ENCODE results near the gene PTPRD.

PTPRD gene

GRCh38 chr9:9231946-9232345, 1380.9 kb downstream of the PTPRD start:
- no peak for DNase-seq

GRCh38 chr9:9229269-9229668, 1383.5 kb downstream of the PTPRD start:
- DNase-seq: no peak

GRCh38 chr9:9223175-9223574, 1389.6 kb downstream of the PTPRD start:
- DNase-seq: no peak

- DNase-seq: no peak
Measured at GRCh38 chr9:9222730-9223129, 1390.1 kb downstream of the PTPRD start.

GRCh38 chr9:9216934-9217333, 1395.9 kb downstream of the PTPRD start:
- DNase-seq: no peak

- DNase-seq: no peak
Measured at GRCh38 chr9:9215050-9215449, 1397.8 kb downstream of the PTPRD start.

- no peak for DNase-seq
Measured at GRCh38 chr9:9214066-9214465, 1398.7 kb downstream of the PTPRD start.

GRCh38 chr9:9212963-9213362, 1399.8 kb downstream of the PTPRD start:
- DNase-seq: no peak

- DNase-seq: no peak
Measured at GRCh38 chr9:9202276-9202675, 1410.5 kb downstream of the PTPRD start.

- DNase-seq: no peak
Measured at GRCh38 chr9:9186086-9186485, 1426.7 kb downstream of the PTPRD start.

- DNase-seq: no peak
Measured at GRCh38 chr9:9182431-9182830, 1430.4 kb downstream of the PTPRD start.

- DNase-seq: no peak
Measured at GRCh38 chr9:9177081-9177480, 1435.7 kb downstream of the PTPRD start.

GRCh38 chr9:9174358-9174757, 1438.4 kb downstream of the PTPRD start:
- DNase-seq: no peak

- no peak for DNase-seq
Measured at GRCh38 chr9:9173264-9173663, 1439.5 kb downstream of the PTPRD start.

GRCh38 chr9:9170439-9171134, 1442.2 kb downstream of the PTPRD start:
- peak; percentile 16 for DNase-seq

- no peak for DNase-seq
Measured at GRCh38 chr9:9142001-9142400, 1470.8 kb downstream of the PTPRD start.

- peak; percentile 60 for DNase-seq
Measured at GRCh38 chr9:9133526-9133925, 1479.3 kb downstream of the PTPRD start.

GRCh38 chr9:9124616-9125015, 1488.2 kb downstream of the PTPRD start:
- DNase-seq: no peak

- no peak for DNase-seq
Measured at GRCh38 chr9:9122230-9122875, 1490.4 kb downstream of the PTPRD start.

GRCh38 chr9:9117866-9118265, 1494.9 kb downstream of the PTPRD start:
- no peak for DNase-seq

GRCh38 chr9:9112001-9112720, 1500.6 kb downstream of the PTPRD start:
- DNase-seq: no peak

GRCh38 chr9:9108641-9109040, 1504.2 kb downstream of the PTPRD start:
- no peak for DNase-seq

GRCh38 chr9:9102295-9102694, 1510.5 kb downstream of the PTPRD start:
- DNase-seq: no peak

GRCh38 chr9:9100070-9100469, 1512.7 kb downstream of the PTPRD start:
- DNase-seq: no peak
